AG09319 (cell line): Measurements from ENCODE around the gene CAND2.

Source experiments
- DNase-seq: peaks from one replicate; pipeline ENCODE4 v3.0.0-alpha.2; 2010; ENCODE audit warnings: low read depth; ENCODE audit errors: extremely low read depth
- TF ChIP-seq, protein P1 (sequence below): IDR thresholded peaks from 2 replicates; pipeline ENCODE4 v1.5.1; 2011; ENCODE audit warnings: low read depth, mild to moderate bottlenecking, inconsistent platforms, low read length, moderate library complexity

The CAND2 gene

GRCh38 chr3:12815078-12815477 is 18.6 kb downstream of the CAND2 start:
- DNase-seq: no peak
- TF ChIP-seq, protein P1, sequence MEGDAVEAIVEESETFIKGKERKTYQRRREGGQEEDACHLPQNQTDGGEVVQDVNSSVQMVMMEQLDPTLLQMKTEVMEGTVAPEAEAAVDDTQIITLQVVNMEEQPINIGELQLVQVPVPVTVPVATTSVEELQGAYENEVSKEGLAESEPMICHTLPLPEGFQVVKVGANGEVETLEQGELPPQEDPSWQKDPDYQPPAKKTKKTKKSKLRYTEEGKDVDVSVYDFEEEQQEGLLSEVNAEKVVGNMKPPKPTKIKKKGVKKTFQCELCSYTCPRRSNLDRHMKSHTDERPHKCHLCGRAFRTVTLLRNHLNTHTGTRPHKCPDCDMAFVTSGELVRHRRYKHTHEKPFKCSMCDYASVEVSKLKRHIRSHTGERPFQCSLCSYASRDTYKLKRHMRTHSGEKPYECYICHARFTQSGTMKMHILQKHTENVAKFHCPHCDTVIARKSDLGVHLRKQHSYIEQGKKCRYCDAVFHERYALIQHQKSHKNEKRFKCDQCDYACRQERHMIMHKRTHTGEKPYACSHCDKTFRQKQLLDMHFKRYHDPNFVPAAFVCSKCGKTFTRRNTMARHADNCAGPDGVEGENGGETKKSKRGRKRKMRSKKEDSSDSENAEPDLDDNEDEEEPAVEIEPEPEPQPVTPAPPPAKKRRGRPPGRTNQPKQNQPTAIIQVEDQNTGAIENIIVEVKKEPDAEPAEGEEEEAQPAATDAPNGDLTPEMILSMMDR: no peak

DNA sequence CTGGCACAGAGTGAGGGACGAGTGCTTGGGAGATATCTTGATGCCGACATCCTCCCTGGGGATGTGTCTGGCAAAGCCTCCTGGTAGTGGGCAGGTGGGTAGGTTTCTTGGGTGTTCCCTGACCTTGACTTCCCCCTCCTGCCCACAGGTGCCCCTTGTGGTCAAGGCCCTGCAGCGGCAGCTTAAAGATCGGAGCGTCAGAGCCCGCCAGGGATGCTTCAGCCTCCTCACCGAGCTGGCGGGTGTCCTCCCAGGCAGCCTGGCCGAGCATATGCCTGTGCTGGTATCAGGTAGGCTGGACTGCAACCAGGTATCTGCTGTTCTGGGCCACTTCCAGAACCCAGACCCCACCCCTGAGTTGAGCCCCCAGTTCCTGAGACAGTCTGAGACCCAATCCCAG is 19.2 kb downstream of the CAND2 start:
- TF ChIP-seq, protein P1: no peak
- DNase-seq: no peak

GRCh38 chr3:12816521-12817342 is 20.3 kb downstream of the CAND2 start:
- DNase-seq: no peak
- TF ChIP-seq, protein P1: no peak

DNA sequence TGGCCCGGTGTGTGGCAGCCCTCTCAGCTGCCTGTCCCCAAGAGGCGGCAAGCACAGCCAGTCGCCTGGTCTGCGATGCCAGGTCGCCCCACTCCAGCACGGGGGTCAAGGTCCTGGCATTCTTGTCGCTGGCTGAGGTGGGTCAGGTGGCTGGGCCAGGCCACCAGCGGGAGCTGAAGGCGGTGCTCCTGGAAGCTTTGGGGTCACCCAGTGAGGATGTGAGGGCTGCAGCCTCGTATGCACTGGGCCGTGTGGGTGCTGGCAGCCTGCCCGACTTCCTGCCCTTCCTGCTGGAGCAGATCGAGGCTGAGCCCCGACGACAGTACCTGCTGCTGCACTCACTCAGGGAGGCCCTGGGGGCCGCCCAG is 20.8 kb downstream of the CAND2 start:
- TF ChIP-seq, protein P1: no peak
- DNase-seq: no peak

DNA sequence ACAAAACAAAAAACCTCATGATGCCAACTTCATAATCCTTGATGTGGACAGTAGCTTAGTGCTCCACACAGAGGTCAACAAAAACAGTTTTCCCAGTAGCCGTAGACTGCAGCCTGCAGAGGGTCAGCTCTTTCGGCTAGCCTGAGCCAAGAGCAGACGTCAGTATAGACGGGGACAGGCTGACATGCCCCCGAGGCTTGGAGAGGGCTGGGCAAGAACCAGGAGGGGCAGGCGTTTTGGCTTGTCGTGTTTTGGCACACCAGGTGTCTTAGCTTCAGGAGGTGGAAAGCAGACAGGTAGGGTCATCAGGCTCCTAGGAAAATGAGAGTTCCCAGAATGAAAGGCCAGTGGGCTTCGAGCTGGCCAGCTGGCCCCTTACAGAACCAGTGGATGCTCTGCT is 21.8 kb downstream of the CAND2 start:
- no peak for DNase-seq
- TF ChIP-seq, protein P1: no peak

- no peak for DNase-seq
- TF ChIP-seq, protein P1: no peak
Observed at GRCh38 chr3:12818773-12819172, 22.3 kb downstream of the CAND2 start.

DNA sequence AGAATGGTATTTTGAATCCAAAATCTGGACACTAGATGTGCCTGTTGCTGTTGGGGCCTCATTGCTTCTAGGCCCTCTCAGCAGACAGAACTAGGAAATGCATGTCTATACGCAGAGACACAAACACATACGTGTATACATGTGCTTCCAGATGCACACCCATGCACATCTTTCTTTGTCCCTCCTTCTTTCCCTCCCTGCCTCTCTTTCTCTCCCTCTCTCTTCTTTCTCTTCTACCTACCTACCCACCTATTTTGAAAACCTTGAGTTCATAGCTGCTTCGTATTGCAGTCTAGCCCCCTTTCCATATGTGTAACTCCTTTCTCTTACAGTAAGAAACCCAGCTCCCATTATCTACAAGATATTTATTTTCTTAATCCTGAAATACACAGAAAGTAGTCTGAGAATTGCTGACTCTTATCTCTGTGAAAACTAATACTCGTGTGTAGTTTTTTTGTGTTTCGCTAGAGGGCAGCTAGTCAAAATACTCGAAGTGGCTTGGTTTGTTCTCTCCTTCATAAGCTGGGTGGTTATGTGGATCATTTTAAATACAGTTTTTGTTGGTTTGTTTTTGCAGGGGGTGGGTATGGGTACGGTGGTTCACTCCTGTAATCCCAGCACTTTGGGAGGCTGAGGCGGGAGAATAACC is 26.4 kb downstream of the CAND2 start:
- DNase-seq: no peak
- TF ChIP-seq, protein P1: peak; percentile 18
